ENCODE measurements around the gene ARHGDIG.

- TF ChIP-seq CTCF (IDR thresholded peaks at IDR 0.05; ENCODE audit: insufficient read depth, low read length) (no peak), POLR2AphosphoS5 (IDR thresholded peaks at IDR 0.05; ENCODE audit: low read depth) (no peak), REST (IDR thresholded peaks at IDR 0.05; ENCODE audit: insufficient replicate concordance, low read depth) (no peak), GABPA (IDR thresholded peaks at IDR 0.05; ENCODE audit: low read depth) (no peak)
Measured at GRCh38 chr16:252366-253337, 27.7 kb upstream of the ARHGDIG start.

All from HL-60 (cell line).